Breast epithelium (tissue), 4 donors: ENCODE measurements around the gene DDX39B. TPM values are rescaled to one million over a fixed set of nuclear protein-coding genes. Genes with fewer than 3 reads are reported as not detected.

Experiments
- DNase-seq, 2 donors: peaks; one replicate each; pipeline ENCODE4 v3.0.0-alpha.2; 2019; ENCODE audit warnings: low spot score in 2 of 2
- H3K27ac ChIP-seq, 2 donors: fragments of 200-600 bp; sonication (generic) in 1 of 2; one replicate each; pipeline ENCODE4 v1.5.1; 2016 to 2019; ENCODE audit warnings: mild to moderate bottlenecking in 1 of 2
- H3K27me3 ChIP-seq, 2 donors: fragments of 200-600 bp; sonication (generic) in 1 of 2; one replicate each; pipeline versions ENCODE4 v1.5.1 to v1.6.0; 2017 to 2019; ENCODE audit warnings: control low read depth in 1 of 2, mild to moderate bottlenecking in 1 of 2
- H3K36me3 ChIP-seq: fragments of 200-600 bp; one replicate; pipeline ENCODE4 v1.5.1; 2019
- H3K4me1 ChIP-seq, 2 donors: fragments of 200-600 bp; sonication (generic); one replicate each; pipeline ENCODE4 v1.5.1; 2016 to 2019; ENCODE audit warnings: control low read depth in 1 of 2
- H3K4me3 ChIP-seq, 3 donors: fragments of 200-600 bp; sonication (generic); 1 replicate in 2 of 3; 2 replicates in 1 of 3; pipeline ENCODE4 v1.5.1; 2016 to 2019; ENCODE audit warnings: mild to moderate bottlenecking in 3 of 3, moderate library complexity in 2 of 3
- H3K9me3 ChIP-seq, 2 donors: fragments of 200-600 bp; sonication (generic) in 1 of 2; one replicate each; pipeline ENCODE4 v1.5.1; 2016 to 2019; ENCODE audit warnings: control low read depth in 1 of 2
- POLR2A ChIP-seq: fragments of 450-650 bp; IDR thresholded peaks from one replicate; pipeline ENCODE4 v1.6.1; 2016; ENCODE audit warnings: antibody characterized with exemption, mild to moderate bottlenecking, moderate library complexity
- POLR2AphosphoS5 ChIP-seq, 3 donors: sonication (generic); formaldehyde crosslinking; IDR thresholded peaks; one replicate each; pipeline ENCODE4 v1.6.1; 2017; ENCODE audit warnings: antibody characterized with exemption in 3 of 3
- intact Hi-C: fragments of 100-400 bp; cut with DNase I; formaldehyde crosslinking; loops from one replicate; pipeline ENCODE4 v1.15.1; 2023; ENCODE audit warnings: low total_unique reads
- total RNA-seq, 3 donors: library from RNA; depleted of rRNA; stranded (reverse); fragments of >200 nt; gene quantifications; one replicate each; pipeline ENCODE4 v1.1.0, GENCODE V29; 2016
- TF ChIP-seq, protein P1 (sequence below), 3 donors: fragments of 450-650 bp; IDR thresholded peaks; one replicate each; pipeline ENCODE4 v1.5.1; 2016 to 2017; ENCODE audit warnings: antibody characterized with exemption in 3 of 3, mild to moderate bottlenecking in 3 of 3, moderate library complexity in 3 of 3

The DDX39B gene
- total RNA-seq, 3 donors from 2014 or later = 315 to 336 (median 334) TPM

DNA sequence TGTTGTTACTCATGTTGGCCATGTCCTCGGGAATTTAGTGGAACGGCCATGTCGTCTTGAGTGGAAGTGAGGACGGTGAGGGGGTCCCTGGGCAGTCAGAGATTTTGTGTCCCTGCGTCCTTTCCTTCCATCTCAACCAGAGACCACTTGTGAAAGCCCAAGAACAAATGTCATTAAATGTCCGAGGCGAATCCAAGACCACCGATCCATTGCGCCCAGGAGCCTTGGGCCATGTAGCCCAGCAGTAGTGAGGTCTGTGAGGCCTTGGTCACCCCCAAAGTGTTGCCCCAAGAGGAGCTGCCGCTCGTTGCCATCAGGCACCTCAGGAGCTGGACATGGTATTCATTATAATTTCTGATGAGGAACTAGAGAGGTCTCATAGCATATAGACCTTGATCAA lies 61.2 kb downstream of the DDX39B start:
- TF ChIP-seq, protein P1, sequence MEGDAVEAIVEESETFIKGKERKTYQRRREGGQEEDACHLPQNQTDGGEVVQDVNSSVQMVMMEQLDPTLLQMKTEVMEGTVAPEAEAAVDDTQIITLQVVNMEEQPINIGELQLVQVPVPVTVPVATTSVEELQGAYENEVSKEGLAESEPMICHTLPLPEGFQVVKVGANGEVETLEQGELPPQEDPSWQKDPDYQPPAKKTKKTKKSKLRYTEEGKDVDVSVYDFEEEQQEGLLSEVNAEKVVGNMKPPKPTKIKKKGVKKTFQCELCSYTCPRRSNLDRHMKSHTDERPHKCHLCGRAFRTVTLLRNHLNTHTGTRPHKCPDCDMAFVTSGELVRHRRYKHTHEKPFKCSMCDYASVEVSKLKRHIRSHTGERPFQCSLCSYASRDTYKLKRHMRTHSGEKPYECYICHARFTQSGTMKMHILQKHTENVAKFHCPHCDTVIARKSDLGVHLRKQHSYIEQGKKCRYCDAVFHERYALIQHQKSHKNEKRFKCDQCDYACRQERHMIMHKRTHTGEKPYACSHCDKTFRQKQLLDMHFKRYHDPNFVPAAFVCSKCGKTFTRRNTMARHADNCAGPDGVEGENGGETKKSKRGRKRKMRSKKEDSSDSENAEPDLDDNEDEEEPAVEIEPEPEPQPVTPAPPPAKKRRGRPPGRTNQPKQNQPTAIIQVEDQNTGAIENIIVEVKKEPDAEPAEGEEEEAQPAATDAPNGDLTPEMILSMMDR (IDR thresholded peaks at IDR 0.05) = no peak
- TF ChIP-seq POLR2AphosphoS5 (IDR thresholded peaks at IDR 0.05) (no peak), POLR2A (no peak)
- intact Hi-C loops = no loop called here
- DNase-seq = no peak
- H3K27me3 ChIP-seq = no peaks in the 10 kb centered on the region
- no peaks in the 10 kb centered on the region for H3K36me3 ChIP-seq
- no peak overlapping the region for H3K4me3 ChIP-seq
- H3K4me1 ChIP-seq = no peaks in the 10 kb centered on the region
- H3K9me3 ChIP-seq = no peaks in the 10 kb centered on the region
- no peak overlapping the region for H3K27ac ChIP-seq

Other genes starting within 250 kb of the DDX39B start
- 100 to 1,000 TPM; 532 to 813 (median 727) TPM for gene HLA-B, start 184.8 kb downstream of the DDX39B start, total RNA-seq
- 10 to 100 TPM; 14.9 to 28.1 (median 23.6) TPM for gene MICA, start 138.4 kb downstream of the DDX39B start, total RNA-seq
- gene MICB, start 43.9 kb downstream of the DDX39B start, total RNA-seq = 1 to 10 TPM; 2.9 to 4.6 (median 4.0) TPM
- gene MCCD1, start 13.0 kb downstream of the DDX39B start, total RNA-seq = not detected
- gene ATP6V1G2, start 4.6 kb upstream of the DDX39B start, total RNA-seq = 1 to 10 TPM in 2 of 3 donors, under 1 TPM in 1; 0.44 to 1.8 (median 1.6) TPM
- gene NFKBIL1, start 5.6 kb upstream of the DDX39B start, total RNA-seq = 10 to 100 TPM; 22.3 to 34.7 (median 26.5) TPM
- under 1 TPM in 1 of 3 donors, not detected in 2; 0.29 TPM for gene LTA, start 30.3 kb upstream of the DDX39B start, total RNA-seq
- gene TNF, start 33.6 kb upstream of the DDX39B start, total RNA-seq = under 1 TPM in 2 of 3 donors, not detected in 1; 0.33 to 0.73 TPM
- 1 to 10 TPM in 1 of 3 donors, under 1 TPM in 1, not detected in 1; 0.96 to 1.0 TPM for gene LTB, start 40.4 kb upstream of the DDX39B start, total RNA-seq
- gene LST1, start 44.3 kb upstream of the DDX39B start, total RNA-seq = 10 to 100 TPM in 1 of 3 donors, 1 to 10 TPM in 2; 8.8 to 10.7 (median 9.8) TPM
- gene NCR3, start 51.0 kb upstream of the DDX39B start, total RNA-seq = not detected
- gene AIF1, start 73.2 kb upstream of the DDX39B start, total RNA-seq = 10 to 100 TPM; 26.9 to 54.1 (median 28.2) TPM
- gene PRRC2A, start 78.7 kb upstream of the DDX39B start, total RNA-seq = 10 to 100 TPM; 42.7 to 57.2 (median 57.0) TPM
- 100 to 1,000 TPM; 154 to 170 (median 157) TPM for gene BAG6, start 110.7 kb upstream of the DDX39B start, total RNA-seq
- gene APOM, start 113.9 kb upstream of the DDX39B start, total RNA-seq = 1 to 10 TPM; 1.3 to 4.8 (median 4.6) TPM
- gene C6orf47, start 118.8 kb upstream of the DDX39B start, total RNA-seq = 10 to 100 TPM; 20.3 to 27.4 (median 24.8) TPM
- gene GPANK1, start 123.0 kb upstream of the DDX39B start, total RNA-seq = 10 to 100 TPM; 16.2 to 22.2 (median 20.0) TPM
- 100 to 1,000 TPM; 135 to 180 (median 178) TPM for gene CSNK2B, start 124.1 kb upstream of the DDX39B start, total RNA-seq
- gene LY6G5B, start 128.0 kb upstream of the DDX39B start, total RNA-seq = 10 to 100 TPM in 1 of 3 donors, 1 to 10 TPM in 2; 6.2 to 12.7 (median 8.5) TPM
- 1 to 10 TPM in 1 of 3 donors, under 1 TPM in 2; 0.33 to 1.9 (median 0.64) TPM for gene LY6G5C, start 139.1 kb upstream of the DDX39B start, total RNA-seq
- gene ABHD16A, start 161.3 kb upstream of the DDX39B start, total RNA-seq = 10 to 100 TPM; 42.6 to 62.6 (median 50.5) TPM
- gene LY6G6F, start 164.9 kb upstream of the DDX39B start, total RNA-seq = not detected
- gene LY6G6D, start 173.3 kb upstream of the DDX39B start, total RNA-seq = not detected
- gene LY6G6C, start 179.7 kb upstream of the DDX39B start, total RNA-seq = not detected
- gene MPIG6B, start 181.4 kb upstream of the DDX39B start, total RNA-seq = under 1 TPM in 1 of 3 donors, not detected in 2; 0.16 TPM
- gene DDAH2, start 187.3 kb upstream of the DDX39B start, total RNA-seq = 100 to 1,000 TPM in 2 of 3 donors, 10 to 100 TPM in 1; 100.0 to 212 (median 115) TPM
- gene CLIC1, start 194.5 kb upstream of the DDX39B start, total RNA-seq = 100 to 1,000 TPM; 266 to 325 (median 318) TPM
- gene MSH5, start 198.0 kb upstream of the DDX39B start, total RNA-seq = 10 to 100 TPM in 1 of 3 donors, 1 to 10 TPM in 2; 7.9 to 13.4 (median 8.0) TPM
- 1 to 10 TPM in 2 of 3 donors, not detected in 1; 1.6 to 2.0 TPM for gene SAPCD1, start 220.7 kb upstream of the DDX39B start, total RNA-seq
- gene VWA7, start 235.3 kb upstream of the DDX39B start, total RNA-seq = 1 to 10 TPM in 1 of 3 donors, under 1 TPM in 1, not detected in 1; under 0.01 to 1.6 TPM